Stimulated activated CD4-positive, alpha-beta T cell treated with anti-CD3 and anti-CD28 coated beads, Interleukin-2, amount 100 ng/mL, for 24 hours (primary cell): ENCODE measurements around the gene PDIA4.

Experiments used
- DNase-seq, 2 donors: peaks; one replicate each; pipeline ENCODE4 v3.0.0-alpha.2; 2020

PDIA4 gene

GRCh38 chr7:148963583-148964482 is 64.5 kb downstream of the PDIA4 start:
- no peak for DNase-seq

- DNase-seq: peak; percentile 61 to 70
Measured at GRCh38 chr7:148962823-148963582, 65.3 kb downstream of the PDIA4 start.

DNA sequence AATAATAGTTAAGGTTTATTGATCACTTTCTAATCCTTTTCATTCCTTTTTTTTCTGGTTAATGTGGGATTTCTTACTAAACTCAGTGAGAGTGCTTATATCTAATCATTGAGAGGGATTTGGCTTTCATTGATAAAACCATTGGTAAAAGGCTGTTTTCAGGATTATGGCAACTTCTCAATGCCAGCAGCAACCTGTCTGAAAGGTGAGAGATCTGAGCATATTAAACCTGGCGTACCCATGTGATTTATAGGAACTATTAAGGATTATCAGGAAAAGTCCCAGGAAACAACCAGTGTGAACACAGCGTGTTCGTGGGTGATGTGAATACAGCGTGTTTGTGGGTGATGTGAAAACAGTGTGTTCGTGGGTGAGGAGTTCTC is 65.9 kb downstream of the PDIA4 start:
- no peak for DNase-seq

DNA sequence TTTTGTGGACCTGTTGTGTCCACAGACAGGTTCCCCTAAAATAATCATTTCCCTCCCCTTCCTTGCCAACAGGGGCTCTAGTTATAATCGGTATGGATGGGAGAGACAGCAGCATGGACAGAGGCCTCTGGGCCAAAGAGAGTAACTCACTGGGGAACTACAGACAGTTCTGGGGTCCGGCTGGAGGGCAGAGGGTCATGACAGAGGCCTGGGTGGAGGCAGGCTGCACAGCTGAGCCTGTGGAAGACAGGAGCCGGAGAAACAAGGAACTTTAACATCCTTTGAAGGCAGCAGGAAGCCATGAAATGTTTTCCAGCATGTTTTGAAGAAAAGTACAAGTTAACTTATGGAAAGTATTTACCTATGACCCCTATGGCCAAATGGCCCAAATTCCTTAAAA is 68.6 kb downstream of the PDIA4 start:
- no peak for DNase-seq

DNA sequence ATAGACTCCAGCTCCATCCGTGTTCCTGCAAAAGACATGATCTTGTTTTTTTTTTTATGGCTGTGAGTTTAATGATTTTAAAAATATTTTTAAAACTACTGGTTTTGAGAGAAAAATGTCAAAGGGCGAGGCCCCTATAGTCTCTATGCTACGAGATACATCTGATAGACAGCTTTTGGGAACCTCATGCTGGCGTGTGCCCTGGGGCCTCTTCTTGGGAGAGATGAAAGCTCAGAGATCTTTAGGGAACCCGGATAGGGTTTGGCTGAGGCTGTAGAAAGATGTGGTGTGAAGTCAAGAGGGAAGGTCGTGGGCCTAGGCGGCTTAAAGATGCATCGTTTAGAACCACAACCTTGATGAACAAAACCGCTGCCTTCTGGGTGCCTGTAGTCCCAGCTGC is 70.2 kb downstream of the PDIA4 start:
- no peak for DNase-seq

DNA sequence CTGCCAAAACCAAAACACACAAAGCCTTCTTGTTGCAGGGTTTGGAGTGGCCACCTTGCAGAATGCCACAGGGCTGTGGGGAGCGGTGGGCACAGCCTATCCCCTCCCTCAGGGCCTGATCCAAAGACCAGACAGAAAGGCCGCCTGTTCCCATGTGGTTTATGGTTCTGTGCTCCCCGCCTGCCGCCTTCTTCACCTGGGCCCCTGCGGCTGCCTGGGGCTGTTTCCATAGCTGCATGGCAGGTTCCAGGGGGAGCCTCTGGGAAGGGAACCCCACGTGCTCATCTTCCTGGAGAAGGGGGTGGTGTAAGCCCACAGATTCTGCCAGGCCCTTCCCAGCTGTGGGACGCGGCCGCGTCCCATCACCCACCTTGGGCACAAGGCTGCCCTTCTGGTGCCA is 73.5 kb downstream of the PDIA4 start:
- DNase-seq: no peak

- no peak for DNase-seq
Measured at GRCh38 chr7:148953676-148954075, 74.6 kb downstream of the PDIA4 start.
